ENCODE data around the gene TENM4.
"Not testable (repeated sequence)": the region's sequence is repeated elsewhere in the genome, so short reads cannot be mapped to it uniquely, and the experiment has no call there.

The TENM4 gene

GRCh38 chr11:79237703-79238102 lies 203.1 kb downstream of the TENM4 start:
- no peak for DNase-seq

GRCh38 chr11:79237091-79237490 lies 203.7 kb downstream of the TENM4 start:
- no peak for DNase-seq

GRCh38 chr11:79236541-79236971 lies 204.3 kb downstream of the TENM4 start:
- DNase-seq = no peak

GRCh38 chr11:79235696-79236095 lies 205.1 kb downstream of the TENM4 start:
- no peak for DNase-seq

GRCh38 chr11:79232346-79232745 lies 208.5 kb downstream of the TENM4 start:
- DNase-seq = no peak

GRCh38 chr11:79229047-79229446 lies 211.8 kb downstream of the TENM4 start:
- DNase-seq = no peak

- no peak for DNase-seq
Observed at GRCh38 chr11:79227767-79228755, 212.8 kb downstream of the TENM4 start.

GRCh38 chr11:79227308-79227707 lies 213.5 kb downstream of the TENM4 start:
- no peak for DNase-seq

- DNase-seq = no peak
Observed at GRCh38 chr11:79226126-79226525, 214.7 kb downstream of the TENM4 start.

- DNase-seq = not testable (repeated sequence)
Observed at GRCh38 chr11:79222163-79222562, 218.7 kb downstream of the TENM4 start.

- no peak for DNase-seq
Observed at GRCh38 chr11:79221444-79222130, 219.2 kb downstream of the TENM4 start.

GRCh38 chr11:79220171-79220570 lies 220.7 kb downstream of the TENM4 start:
- DNase-seq = no peak

- DNase-seq = no peak
Observed at GRCh38 chr11:79219186-79220045, 221.4 kb downstream of the TENM4 start.

- DNase-seq = no peak
Observed at GRCh38 chr11:79212741-79213190, 228.1 kb downstream of the TENM4 start.

- DNase-seq = no peak
Observed at GRCh38 chr11:79209540-79210266, 231.1 kb downstream of the TENM4 start.

- DNase-seq = no peak
Observed at GRCh38 chr11:79208126-79208525, 232.7 kb downstream of the TENM4 start.

GRCh38 chr11:79206951-79207350 lies 233.9 kb downstream of the TENM4 start:
- no peak for DNase-seq

- no peak for DNase-seq
Observed at GRCh38 chr11:79205786-79206185, 235.0 kb downstream of the TENM4 start.

- DNase-seq = no peak
Observed at GRCh38 chr11:79201677-79202347, 239.0 kb downstream of the TENM4 start.

- no peak for DNase-seq
Observed at GRCh38 chr11:79200398-79201070, 240.3 kb downstream of the TENM4 start.

All from CD4-positive, alpha-beta T cell treated with Interleukin-1 beta for 1 hour (primary cell).